Muscle of leg (tissue), 11 donors: ENCODE results near the gene PRMT7. TPM values are rescaled to one million over a fixed set of nuclear protein-coding genes. Genes with fewer than 3 reads are reported as not detected.

Experiments used
- DNase-seq: peaks from one replicate; pipeline ENCODE4 v3.0.0; 2013
- H3K27ac ChIP-seq: one replicate; pipeline ENCODE4 v1.5.1; 2013; ENCODE audit warnings: mild to moderate bottlenecking, low read length, control low read depth
- H3K27me3 ChIP-seq: one replicate; pipeline ENCODE4 v1.6.1; 2013; ENCODE audit warnings: low read length; ENCODE audit not compliant: control insufficient read depth, insufficient read depth
- H3K36me3 ChIP-seq: one replicate; pipeline ENCODE4 v1.6.1; 2013; ENCODE audit warnings: low read length; ENCODE audit not compliant: control insufficient read depth, insufficient read depth
- H3K4me1 ChIP-seq: one replicate; pipeline ENCODE4 v1.6.1; 2013; ENCODE audit warnings: low read length; ENCODE audit not compliant: control insufficient read depth, insufficient read depth
- H3K4me3 ChIP-seq: one replicate; pipeline ENCODE4 v1.5.1; 2013; ENCODE audit warnings: low read length, control low read depth
- H3K9me3 ChIP-seq: replicated peaks from 2 replicates; pipeline ENCODE4 v1.6.1; 2013; ENCODE audit warnings: low read depth, low read length; ENCODE audit not compliant: control insufficient read depth
- WGBS: methylation state at CpG from one replicate; pipeline ENCODE4 v1.1.5; 2013; ENCODE audit warnings: missing lambda C conversion rate; ENCODE audit not compliant: insufficient coverage; 5-methylcytosine and 5-hydroxymethylcytosine counted together
- polyA plus RNA-seq, 8 donors: library from polyadenylated mRNA; unstranded; fragments of 120-200 nt; gene quantifications; one replicate each; pipeline versions ENCODE4 v1.2.1 to v1.2.3, GENCODE V29; 2013; ENCODE audit warnings: inconsistent platforms in 1 of 8, low replicate concordance in 1 of 8; ENCODE audit not compliant: insufficient read length in 8 of 8, insufficient read depth in 1 of 8
- total RNA-seq: library from RNA; stranded (reverse); fragments of 120-200 nt; gene quantifications from one replicate; pipeline ENCODE4 v1.2.4, GENCODE V29; 2013

The PRMT7 gene
- total and polyA plus RNA-seq, 9 donors = 40.7 to 54.4 (median 43.5) TPM

DNA sequence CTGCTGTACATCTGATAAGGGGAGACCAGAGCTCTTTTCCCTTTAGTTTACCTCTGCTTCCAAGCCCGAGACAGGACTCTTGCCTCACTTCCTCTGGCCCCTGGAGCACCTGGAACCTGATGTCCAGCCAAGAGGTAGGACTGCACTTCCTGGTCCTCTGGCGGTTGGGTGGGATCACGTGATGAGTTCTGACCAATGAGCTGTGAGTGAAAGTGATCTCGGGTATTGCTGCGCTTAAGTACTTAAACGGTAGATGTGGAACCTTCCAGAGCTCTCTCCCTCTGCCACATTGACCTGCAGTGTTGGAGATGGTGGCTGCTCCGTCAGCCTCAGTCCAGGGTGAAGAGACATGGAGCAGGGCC is 70.5 kb downstream of the PRMT7 start:
- DNase-seq = no peak
- Histone ChIP-seq H3K36me3 (no peaks in the 10 kb centered on the region), H3K4me1 (peaks cover 7% of the 10 kb centered on the region), H3K9me3 (no peaks in the 10 kb centered on the region), H3K4me3 (no peak overlapping the region), H3K27ac (no peak overlapping the region), H3K27me3 (no peaks in the 10 kb centered on the region)
- WGBS = 71% methylated on average over 3 of the region's 7 CpGs

DNA sequence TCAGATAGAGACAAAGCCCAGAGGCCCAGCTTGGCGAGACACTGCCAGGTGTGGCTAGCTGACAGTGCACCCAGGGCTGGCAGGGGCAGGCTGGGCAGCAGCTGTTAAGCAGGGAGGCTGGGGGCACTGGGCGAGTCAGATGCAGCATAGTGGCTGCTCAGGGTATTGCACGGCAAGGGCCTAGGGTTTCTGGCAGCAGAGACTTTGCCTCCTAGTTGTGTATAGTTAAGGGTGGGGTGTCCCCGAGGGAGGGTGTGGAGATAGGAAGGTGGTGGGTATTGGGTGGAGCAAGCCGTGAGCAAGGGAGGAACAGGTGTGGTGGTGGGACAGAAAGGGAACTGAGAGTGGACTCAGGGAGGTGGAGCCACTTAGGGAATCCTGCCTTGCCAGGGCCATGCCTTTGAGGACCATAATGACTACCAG is 71.5 kb downstream of the PRMT7 start:
- no peaks in the 10 kb centered on the region for H3K9me3 ChIP-seq
- H3K27ac ChIP-seq = no peak overlapping the region
- H3K27me3 ChIP-seq = no peaks in the 10 kb centered on the region
- no peak for DNase-seq
- WGBS = 67% methylated on average over 5 of the region's 5 CpGs
- H3K4me1 ChIP-seq = peaks cover 7% of the 10 kb centered on the region
- no peak overlapping the region for H3K4me3 ChIP-seq
- no peaks in the 10 kb centered on the region for H3K36me3 ChIP-seq

DNA sequence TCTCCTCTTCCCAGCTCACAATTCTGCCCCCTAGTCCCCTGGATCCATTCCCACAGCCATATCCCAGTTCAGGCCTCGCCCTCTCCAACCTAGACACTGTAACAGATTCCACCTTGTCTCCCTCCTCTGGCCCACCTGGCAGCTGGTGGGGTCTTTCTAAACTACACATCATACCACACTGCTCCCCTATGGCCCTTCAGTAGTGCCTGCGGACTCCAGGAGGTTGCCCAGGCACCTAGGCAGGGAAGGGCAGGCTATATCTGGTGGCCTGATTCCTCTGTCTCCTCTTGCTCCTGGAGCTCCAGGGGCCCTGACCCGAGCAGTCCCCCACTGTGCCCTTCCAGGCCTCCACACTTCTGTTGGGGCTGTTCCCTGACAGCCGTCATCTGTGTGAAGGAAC is 73.0 kb downstream of the PRMT7 start:
- no peak for DNase-seq
- Histone ChIP-seq H3K27me3 (no peaks in the 10 kb centered on the region), H3K9me3 (no peaks in the 10 kb centered on the region), H3K4me3 (no peak overlapping the region), H3K36me3 (no peaks in the 10 kb centered on the region), H3K4me1 (no peaks in the 10 kb centered on the region), H3K27ac (no peak overlapping the region)
- 85% methylated on average over 3 of the region's 4 CpGs for WGBS

DNA sequence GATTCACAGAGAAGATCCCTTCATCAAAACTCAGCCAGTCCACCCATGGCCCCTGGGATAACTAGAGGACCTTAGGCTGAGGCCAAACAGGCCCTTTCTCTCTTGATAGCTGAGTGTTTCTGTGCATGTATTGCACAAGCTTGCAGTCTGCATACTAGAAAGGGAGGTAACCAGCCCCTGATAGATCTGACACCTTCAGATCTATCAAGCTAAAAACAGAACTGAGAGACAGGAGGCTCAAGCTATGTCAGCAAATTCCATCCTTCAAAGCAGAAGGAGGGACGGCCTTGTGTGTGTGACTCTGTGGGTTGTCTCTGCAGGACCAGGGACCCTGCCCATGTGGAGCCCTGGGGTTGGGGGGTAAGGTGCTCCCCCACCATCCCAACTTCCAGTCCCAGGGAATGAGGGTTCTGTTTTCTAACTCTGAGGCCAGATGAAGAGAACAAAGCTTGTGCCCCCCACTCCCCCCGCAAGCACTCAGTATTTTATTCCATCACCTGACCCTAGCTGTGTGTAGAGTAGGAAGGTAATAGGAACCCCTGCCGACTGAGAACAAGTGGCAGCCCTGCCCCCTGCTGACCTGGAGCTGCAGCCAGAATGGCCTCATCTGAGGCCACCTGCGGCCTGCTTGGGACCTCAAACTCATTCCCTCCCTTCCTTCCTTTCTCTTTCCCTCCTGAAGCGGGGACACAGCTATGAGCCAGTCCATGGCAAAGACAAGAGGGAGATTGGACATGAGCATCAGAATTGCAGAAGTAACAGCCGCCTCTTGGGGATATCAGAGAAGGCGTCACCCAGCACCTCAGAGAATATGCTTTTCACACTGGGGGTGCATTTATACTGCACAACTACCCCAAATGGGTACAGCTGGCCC is 73.7 kb downstream of the PRMT7 start:
- Histone ChIP-seq H3K36me3 (no peaks in the 10 kb centered on the region), H3K4me1 (no peaks in the 10 kb centered on the region), H3K27ac (no peak overlapping the region), H3K4me3 (no peak overlapping the region), H3K9me3 (no peaks in the 10 kb centered on the region), H3K27me3 (no peaks in the 10 kb centered on the region)
- no peak for DNase-seq
- 17% methylated on average over 1 of the region's 7 CpGs for WGBS

DNA sequence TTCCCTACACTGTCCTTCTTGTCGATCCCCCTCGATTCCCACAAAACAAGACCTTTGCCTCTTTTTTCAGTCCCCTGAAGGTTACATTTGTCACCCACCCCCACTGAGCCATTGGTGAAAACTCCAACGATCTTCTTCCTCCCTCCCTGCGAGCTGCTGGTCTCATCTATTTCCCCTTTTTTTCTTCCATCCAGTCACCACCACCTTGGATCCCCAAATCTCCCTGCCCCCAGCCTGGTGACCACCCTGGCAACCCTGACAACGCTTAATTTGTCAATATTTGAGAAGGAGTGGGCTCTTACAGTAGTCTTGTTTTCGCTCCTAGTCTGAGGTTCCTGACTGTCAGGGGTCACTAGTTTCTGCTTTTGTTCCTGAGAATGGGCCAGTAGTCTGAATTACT is 74.6 kb downstream of the PRMT7 start:
- WGBS = 56% methylated on average over 4 of the region's 6 CpGs
- no peaks in the 10 kb centered on the region for H3K36me3 ChIP-seq
- H3K9me3 ChIP-seq = no peaks in the 10 kb centered on the region
- no peak for DNase-seq
- no peak overlapping the region for H3K4me3 ChIP-seq
- H3K4me1 ChIP-seq = no peaks in the 10 kb centered on the region
- no peaks in the 10 kb centered on the region for H3K27me3 ChIP-seq
- no peak overlapping the region for H3K27ac ChIP-seq

DNA sequence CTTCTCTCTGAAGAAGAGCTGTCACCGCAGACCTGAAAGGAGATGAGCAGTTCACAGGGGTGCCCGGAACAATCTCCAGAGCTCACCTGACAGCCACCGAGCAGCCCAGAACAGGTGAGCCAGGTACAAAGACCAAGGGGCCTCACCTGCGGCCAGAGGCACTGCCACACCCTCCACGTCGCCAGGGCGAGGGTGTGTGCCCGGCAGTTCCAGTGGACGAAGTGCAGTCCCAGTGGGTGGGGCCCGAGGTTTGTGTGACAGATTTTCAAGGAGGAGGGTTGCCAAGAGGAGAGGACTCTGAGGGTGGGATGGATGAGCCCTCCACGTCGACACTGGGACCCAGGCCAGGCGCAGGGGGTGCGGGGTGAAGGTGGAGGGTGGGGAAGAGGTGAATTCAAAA is 75.8 kb downstream of the PRMT7 start:
- Histone ChIP-seq H3K4me1 (no peaks in the 10 kb centered on the region), H3K36me3 (no peaks in the 10 kb centered on the region), H3K4me3 (no peak overlapping the region), H3K9me3 (no peaks in the 10 kb centered on the region), H3K27ac (no peak overlapping the region), H3K27me3 (no peaks in the 10 kb centered on the region)
- WGBS = 80% methylated on average over 14 of the region's 14 CpGs
- no peak for DNase-seq

DNA sequence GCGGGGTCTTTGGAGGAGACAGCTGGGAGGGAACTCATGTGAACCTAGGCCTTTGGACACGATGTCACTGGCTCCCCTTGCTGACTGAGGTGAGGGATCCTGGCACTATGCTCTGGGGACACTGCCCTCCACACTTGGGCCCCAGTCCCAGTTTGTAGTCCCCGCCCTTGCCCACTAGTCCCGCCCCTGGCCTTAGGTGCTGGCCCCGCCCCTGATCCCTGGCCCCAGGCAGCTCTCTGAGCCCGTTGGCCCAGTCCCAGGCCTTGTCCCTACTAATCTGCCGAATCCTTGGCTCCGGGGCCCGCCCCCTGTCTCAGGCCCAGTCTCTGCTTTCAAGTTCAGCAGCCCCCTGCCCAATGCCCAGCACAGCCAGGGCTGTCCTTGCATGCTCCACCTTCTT is 76.5 kb downstream of the PRMT7 start:
- 67% methylated on average over 9 of the region's 9 CpGs for WGBS
- DNase-seq = no peak
- no peaks in the 10 kb centered on the region for H3K36me3 ChIP-seq

DNA sequence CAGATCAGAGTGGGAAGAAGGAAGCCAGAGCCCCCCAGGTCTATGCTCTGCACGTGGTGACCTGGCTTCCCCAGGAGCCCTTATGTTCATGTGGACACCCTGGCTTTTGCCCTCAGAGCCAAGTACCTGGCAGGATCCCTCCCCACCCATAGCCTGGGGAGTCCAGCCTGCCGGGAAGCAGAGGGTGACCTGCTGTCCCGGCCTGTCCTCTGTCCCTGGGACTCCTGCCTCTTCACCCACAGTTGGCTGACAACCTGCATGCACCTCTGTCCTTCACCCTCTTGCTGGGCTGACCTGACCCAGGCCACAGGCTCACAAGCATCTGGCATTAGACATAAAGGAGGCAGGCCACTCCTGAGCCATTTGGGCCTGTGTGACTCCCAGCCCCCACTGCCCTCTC is 77.3 kb downstream of the PRMT7 start:
- 57% methylated on average over 2 of the region's 3 CpGs for WGBS
- Histone ChIP-seq H3K4me3 (no peak overlapping the region), H3K4me1 (no peaks in the 10 kb centered on the region), H3K27me3 (no peaks in the 10 kb centered on the region), H3K36me3 (no peaks in the 10 kb centered on the region), H3K9me3 (no peaks in the 10 kb centered on the region), H3K27ac (no peak overlapping the region)
- no peak for DNase-seq

More for the DNA sequence above, 76.5 kb downstream of the PRMT7 start:
- H3K4me3 ChIP-seq = no peak overlapping the region
- H3K27me3 ChIP-seq = no peaks in the 10 kb centered on the region
- H3K4me1 ChIP-seq = no peaks in the 10 kb centered on the region
- no peaks in the 10 kb centered on the region for H3K9me3 ChIP-seq
- no peak overlapping the region for H3K27ac ChIP-seq

DNA sequence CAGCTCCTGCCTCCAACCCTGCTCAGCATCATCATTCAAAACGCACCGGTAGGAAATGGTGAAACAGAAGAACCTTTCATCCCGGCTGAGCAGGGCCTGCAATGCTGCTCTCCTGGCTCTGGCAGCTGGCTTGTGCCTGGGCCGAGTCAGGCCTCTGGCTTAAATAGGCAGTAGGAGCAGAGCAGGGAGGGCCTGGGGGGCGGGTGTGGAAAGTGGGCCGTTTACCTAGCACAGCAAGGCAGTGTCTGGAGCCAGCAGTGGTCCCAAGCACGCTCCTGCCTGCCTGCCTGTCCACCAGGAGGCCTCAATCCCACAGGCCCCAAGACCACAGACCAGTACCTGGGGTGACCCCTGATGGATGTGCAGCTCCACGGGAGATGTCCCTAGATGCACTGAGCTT is 78.2 kb downstream of the PRMT7 start:
- Histone ChIP-seq H3K27me3 (no peaks in the 10 kb centered on the region), H3K36me3 (no peaks in the 10 kb centered on the region), H3K27ac (no peak overlapping the region), H3K9me3 (no peaks in the 10 kb centered on the region), H3K4me1 (no peaks in the 10 kb centered on the region), H3K4me3 (no peak overlapping the region)
- WGBS = 38% methylated on average over 5 of the region's 8 CpGs
- no peak for DNase-seq

DNA sequence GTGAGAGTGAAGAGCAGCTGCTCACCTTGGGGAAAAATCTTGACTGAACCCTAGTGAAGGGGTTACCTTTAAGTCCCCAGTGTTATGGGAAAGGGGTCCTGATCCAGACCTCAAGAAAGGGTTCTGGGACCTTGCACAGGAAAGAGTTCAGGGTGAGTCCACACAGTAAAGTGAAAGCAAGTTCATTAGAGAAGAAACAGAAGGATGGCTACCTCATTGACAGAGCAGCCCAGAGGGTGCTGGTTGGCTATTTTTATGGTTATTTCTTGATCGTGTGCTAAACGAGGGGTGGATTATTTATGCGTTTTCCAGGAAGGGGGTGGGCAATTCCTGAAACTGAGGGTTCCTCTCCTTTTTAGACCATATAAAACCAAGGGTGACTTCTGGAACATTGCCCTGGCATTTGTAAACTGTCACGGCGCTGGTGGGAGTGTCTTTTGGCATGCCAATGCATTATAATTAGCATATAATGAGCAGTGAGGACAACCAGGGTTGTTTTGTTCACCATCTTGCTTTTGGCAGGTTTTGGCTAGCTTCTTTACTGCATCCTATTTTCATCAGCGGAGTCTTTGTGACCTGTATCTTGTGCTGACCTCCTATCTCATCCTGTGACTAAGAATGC is 79.0 kb downstream of the PRMT7 start:
- H3K36me3 ChIP-seq = no peaks in the 10 kb centered on the region
- H3K27me3 ChIP-seq = no peaks in the 10 kb centered on the region
- H3K4me1 ChIP-seq = no peaks in the 10 kb centered on the region
- no peak overlapping the region for H3K27ac ChIP-seq
- no peaks in the 10 kb centered on the region for H3K9me3 ChIP-seq
- no peak overlapping the region for H3K4me3 ChIP-seq
- WGBS = no CpG with 5 or more reads among the region's 6 CpGs
- DNase-seq = no peak
